ENCODE measurements around the gene NKD1.

NKD1 gene

GRCh38 chr16:50634090-50634489, 85.9 kb downstream of the NKD1 start:
- no peak for DNase-seq

DNA sequence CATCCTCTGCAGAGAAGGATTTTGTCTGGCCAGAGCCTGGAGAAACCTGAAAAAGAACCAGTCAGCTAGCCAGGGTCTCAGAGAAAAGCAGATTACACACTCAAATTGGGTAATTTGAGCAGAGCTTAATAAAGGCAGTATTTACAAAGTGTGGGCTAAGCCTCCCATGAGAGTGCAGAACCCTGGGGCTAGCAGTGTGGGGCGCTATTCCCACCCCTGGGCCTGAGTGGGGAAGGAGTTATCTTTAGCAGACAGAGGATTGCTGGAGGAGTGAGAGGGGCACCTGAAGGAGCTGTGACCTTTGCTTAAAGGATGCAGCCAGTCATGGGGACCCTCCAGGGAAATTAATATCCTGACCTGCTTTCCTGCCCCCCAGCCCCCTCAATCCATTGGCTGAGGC, 86.8 kb downstream of the NKD1 start:
- DNase-seq: no peak

DNA sequence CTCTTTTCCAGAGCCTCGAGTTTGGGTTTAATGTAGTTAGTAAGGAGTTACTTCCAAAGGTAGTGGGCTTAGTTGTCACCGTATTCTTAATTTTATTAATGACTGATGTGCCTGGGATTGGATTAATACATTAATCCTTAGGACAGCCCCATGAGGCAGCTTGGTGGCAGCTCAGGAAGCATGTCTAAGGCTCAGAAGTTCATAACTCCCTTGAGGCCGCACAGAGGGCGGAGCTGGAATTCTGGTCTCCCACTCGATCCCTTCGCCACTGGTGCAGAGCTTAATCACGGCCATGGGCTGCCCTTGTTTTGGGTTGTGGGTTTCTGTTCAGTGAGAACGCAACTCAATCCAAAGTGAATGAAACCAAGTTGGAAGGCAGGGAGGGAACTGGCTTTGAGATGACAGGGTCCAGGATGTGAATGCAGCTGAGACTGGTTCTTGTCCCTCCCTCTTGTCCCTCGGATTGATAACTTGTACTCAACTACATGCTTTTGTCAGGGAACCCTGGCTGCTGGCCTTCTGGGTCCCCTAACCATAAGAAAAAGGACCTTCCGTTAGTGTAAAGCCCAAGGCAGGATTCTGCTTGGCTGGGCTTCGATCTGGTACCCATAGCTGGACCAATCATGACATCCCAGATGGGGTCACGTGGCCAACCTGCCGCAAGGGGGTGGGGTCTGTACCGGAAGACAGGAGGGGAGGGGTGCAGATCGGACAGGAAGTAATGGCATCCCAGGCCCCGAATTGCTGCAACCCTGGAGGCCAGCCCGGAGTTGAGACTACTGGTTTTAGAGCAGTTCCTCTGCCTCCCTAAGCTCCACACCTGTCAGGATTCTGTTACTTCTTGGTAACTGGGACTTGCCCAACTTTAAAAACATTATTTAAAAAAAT, 87.6 kb downstream of the NKD1 start:
- no peak for DNase-seq

DNA sequence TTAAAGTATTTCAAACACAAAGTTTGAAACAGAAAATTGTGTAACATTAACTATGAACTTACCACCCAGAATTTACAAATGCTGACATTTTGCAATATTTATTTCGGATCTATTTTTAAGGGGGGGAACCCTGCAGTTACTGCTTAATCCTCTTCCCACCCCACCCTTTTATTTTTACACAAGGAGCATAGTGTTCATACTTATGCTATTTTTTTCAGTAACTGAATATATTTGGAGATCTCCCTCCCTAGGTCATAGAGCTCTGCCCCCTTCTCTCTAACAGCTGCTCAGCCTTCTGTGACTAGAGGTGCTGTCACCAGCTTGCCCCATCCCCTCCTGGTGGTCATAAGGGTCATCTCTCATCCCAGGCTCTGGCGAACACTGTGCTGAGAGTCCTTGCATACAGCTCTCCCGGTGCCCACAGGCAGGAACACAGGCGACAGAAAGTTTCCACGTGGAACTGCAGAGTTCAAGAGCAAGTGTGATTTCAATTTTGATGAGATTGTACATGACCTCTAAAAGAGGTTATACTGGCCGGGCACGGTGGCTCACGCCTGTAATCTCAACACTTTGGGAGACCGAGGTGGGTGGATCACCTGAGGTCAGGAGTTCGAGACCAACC, 88.7 kb downstream of the NKD1 start:
- no peak for DNase-seq

- no peak for DNase-seq
Observed at GRCh38 chr16:50637716-50638602, 89.8 kb downstream of the NKD1 start.

- DNase-seq: no peak
Observed at GRCh38 chr16:50638816-50639670, 90.8 kb downstream of the NKD1 start.

DNA sequence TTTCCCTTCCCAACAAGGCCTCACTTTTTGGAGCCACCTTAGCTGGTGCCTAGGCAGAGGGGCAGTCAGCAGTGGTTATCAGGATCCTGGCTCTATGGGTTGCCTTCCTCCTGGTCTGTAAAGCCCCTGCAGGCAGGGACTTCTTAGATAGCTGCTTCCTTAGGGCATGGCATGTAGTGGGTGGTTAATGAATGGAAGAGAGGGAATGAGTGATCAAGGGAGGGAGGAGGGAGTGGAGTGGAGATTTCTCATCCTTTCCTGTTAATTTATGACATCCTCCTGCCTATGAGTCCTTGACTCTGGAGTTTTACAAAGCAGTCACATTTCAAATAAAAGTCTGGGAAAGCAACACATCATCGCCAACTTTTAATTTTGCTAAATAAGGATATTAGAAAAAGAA, 92.2 kb downstream of the NKD1 start:
- DNase-seq: no peak

DNA sequence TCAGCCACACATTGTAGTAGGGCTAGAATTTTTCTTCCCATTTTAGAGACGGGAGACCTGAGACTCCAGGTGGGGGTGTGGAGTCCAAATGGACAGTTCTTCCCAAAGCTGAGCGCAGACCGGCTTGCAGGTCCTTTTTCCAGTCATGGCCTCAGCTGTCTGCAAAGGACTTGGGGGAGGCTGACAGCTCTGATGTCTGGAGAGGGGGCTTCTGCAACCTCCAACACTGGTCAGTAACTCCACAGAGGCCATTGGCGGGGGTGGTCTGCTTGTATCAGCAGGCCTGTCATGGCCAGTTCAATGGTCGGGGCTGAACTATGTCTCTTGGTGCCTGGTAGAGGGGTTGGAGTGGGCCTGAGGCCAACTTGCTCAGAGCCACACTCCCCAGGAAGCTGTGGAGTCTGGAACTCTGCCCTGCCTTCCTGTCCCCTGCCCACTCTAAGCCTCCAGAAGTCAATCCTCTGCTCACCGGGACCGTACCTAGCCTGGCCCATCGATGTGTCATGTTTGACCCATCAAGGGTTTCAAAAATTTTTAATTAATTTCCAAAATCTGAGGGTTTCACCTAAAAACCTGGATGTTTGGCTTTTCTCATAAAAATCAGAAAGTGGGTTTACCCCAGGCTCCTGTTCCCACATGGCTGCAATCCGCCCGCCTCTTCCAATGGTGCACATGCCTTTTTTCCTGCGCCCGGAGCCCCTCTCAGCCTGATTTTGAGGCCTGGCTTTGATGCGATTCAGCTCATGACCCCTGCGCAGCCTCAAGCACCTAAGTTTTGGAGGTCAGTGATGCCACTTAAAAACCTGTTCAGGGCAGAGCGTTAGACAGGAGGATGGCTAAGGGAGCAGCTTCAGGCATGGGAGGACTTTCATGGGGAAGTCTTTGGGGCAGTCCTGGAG, 93.0 kb downstream of the NKD1 start:
- DNase-seq: no peak

DNA sequence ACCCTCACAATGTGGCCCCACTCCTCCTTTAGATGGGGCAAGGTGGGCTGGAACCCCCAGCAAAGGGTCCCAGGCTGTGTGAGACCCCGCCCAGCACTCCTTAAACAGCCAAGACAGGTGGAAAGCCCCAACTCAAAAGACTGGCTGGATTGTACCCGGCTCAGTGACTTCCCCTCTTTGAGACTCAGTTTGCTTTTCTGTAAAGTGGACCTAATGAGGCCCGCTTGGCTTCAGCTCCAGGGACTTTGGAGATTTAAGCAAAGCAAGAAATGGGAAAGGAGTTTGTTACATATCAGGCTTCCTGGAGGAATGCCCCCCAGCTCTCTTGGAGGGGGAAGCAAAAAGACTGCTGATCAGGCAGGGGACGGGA, 93.6 kb downstream of the NKD1 start:
- DNase-seq: no peak

DNA sequence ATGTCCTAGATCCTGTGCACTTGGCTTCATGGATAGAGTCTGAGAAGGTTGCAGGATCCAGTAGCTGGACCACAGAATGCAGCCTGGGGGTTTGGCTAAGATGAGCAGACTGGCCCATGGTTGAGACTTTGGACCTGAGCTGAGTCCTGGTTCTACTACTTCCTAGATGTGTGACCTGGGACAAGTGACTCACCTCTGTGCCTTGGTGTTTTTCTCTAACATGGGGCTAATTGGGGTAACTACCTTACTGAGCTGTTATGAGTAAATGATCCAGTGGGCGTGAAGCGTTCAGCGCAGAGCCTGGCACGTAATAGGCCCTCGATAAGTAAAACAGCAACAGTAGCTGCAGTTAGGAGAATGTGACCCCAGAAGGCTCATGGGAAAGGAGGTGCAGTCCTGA, 94.2 kb downstream of the NKD1 start:
- no peak for DNase-seq

DNA sequence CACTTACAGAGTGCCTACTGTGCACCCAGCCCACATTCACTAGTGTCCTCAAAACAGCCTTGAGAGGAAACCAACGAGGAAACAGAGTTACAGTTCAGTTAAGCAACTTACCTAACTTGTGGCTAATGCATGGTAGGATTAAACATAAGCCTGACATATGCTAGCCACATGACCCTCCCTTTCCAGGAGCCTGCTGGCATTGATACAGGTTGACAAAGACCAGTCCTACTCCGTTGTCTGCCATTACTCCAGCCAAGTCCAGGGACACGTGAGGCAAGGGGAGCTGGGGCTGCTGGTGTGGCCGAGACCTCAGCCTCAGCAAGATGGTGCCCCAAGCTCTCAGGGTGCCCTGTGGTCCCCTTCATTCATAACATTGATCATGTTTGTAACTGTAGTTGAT, 95.0 kb downstream of the NKD1 start:
- no peak for DNase-seq

GRCh38 chr16:50644245-50644644, 96.0 kb downstream of the NKD1 start:
- DNase-seq: no peak

GRCh38 chr16:50644729-50645128, 96.5 kb downstream of the NKD1 start:
- peak; percentile 77 for DNase-seq

GRCh38 chr16:50645563-50646220, 97.5 kb downstream of the NKD1 start:
- no peak for DNase-seq

DNA sequence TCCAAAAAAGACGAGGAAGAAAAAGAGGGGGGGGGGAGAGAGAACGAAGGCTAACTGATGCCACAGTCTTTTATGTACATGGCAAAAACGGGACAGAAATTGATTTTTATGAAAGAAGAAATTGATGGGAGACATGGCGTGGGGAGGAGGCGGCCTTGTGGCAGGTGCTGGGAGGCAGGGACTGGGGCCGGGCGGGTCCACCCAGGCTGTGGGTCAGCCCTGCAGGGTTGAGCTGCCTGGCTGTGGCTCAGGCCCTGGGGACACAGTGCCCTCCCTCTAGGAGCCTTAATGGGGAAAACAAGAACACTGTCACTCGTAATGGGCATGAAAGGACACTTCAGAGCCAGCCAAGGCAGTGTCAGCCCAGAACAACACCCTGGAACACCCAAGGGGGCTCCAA, 98.1 kb downstream of the NKD1 start:
- DNase-seq: no peak

- DNase-seq: no peak
Observed at GRCh38 chr16:50651835-50652438, 103.7 kb downstream of the NKD1 start.

DNA sequence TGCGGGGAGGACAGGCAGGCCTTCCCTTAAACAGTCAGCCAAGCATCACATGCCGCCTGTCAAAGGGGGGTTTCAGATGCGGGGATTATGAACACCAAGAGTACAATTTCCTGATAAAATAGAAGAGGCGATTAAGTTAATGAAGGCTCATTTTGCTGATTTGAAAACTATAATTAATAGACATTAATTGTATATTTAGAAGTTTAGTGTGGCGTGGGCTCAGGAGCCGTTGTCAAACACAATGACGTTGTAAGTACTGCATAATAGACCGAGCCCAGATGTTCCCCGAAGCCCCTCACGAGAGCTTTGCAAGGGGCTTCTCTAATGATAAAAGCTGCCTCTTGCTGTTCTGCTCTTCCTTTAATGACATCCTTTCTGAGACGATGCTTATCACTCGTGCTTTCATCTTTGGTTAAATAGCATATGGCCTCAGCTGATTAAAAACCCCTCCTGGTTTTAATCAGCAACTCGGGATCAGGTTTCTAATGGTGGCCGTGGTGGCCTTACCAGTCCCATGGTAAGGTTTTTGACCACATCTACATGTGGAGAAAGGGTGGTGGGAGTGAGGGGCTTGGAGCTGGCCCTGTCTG, 104.7 kb downstream of the NKD1 start:
- DNase-seq: no peak

DNA sequence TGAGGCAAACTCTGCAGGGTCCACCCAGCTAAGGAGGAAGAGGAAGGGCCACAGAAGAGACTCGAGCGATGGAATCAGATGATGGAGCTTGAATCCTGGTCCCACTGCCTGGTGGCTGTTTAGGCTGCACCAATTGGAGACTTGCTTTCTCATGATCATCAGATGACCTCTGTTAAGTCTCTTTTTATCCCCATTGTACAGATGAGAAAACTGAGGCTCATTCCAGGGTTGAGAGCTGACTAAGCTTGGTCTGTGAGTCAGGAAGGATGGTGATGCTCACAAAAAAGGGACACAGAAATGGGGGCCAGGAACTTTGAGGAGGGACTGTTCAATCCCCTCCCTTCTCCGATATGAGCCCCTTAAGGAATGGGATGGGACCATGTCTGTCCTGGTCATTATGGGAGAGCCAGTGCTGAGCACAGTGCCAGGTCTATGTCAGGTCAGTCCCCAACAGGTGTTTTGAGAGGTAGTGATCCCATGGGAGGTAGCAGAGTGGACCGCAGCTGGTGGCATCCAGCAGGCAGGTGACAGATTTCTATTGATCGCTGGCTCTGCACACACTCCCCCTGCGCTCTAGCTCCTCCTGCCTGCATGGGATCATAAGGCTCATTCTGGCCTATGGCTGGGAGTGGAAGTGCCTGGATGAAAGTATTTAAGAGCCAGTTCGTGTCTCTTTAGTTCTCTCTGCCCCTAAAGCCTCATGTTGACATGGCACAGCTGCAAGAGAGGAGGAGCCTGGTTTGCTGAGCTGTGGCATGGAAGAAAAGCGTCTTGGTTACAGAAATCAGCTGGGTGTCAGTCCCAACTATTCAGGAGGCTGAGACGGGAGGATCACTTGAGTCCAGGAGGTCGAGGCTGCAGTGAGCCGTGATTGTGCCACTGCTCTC, 105.7 kb downstream of the NKD1 start:
- no peak for DNase-seq

GRCh38 chr16:50655558-50656055, 107.4 kb downstream of the NKD1 start:
- no peak for DNase-seq
